Natural killer cell (primary cell): ENCODE results near the gene PARD3B. TPM values are rescaled to one million over a fixed set of nuclear protein-coding genes. Genes with fewer than 3 reads are reported as not detected.

ENCODE experiments used
- ATAC-seq, 3 donors: fragments of 150-1000 bp in 2 of 3; fragments of 200-7000 bp in 1 of 3; cut with Tn5 transposase; 1 replicate in 1 of 3; 2 replicates in 2 of 3; pipeline ENCODE4 v1.10.0; 2021; ENCODE audit warnings: mild to moderate bottlenecking in 2 of 3, moderate library complexity in 2 of 3
- DNase-seq, 2 donors: peaks; one replicate each; pipeline versions ENCODE4 v3.0.0 to v3.0.0-alpha.2; 2013 to 2021; ENCODE audit warnings: mixed read lengths in 1 of 2
- H3K27ac ChIP-seq: one replicate; pipeline ENCODE4 v1.5.1; 2013; ENCODE audit warnings: mild to moderate bottlenecking, low read length
- H3K27me3 ChIP-seq: one replicate; pipeline ENCODE4 v1.6.1; 2013; ENCODE audit warnings: low read length; ENCODE audit not compliant: control insufficient read depth, insufficient read depth
- H3K36me3 ChIP-seq: one replicate; pipeline ENCODE4 v1.6.1; 2013; ENCODE audit warnings: low read length; ENCODE audit not compliant: control insufficient read depth, insufficient read depth
- H3K4me1 ChIP-seq: one replicate; pipeline ENCODE4 v1.6.1; 2013; ENCODE audit warnings: low read length; ENCODE audit not compliant: control insufficient read depth, insufficient read depth
- H3K4me3 ChIP-seq: one replicate; pipeline ENCODE4 v1.5.1; 2013; ENCODE audit warnings: low read length
- H3K9me3 ChIP-seq: one replicate; pipeline ENCODE4 v1.6.1; 2013; ENCODE audit warnings: low read length; ENCODE audit not compliant: control insufficient read depth, insufficient read depth
- H3K27ac Mint-ChIP-seq, 2 donors: one replicate each; pipeline ENCODE4 v1.8.0; 2022; ENCODE audit warnings: mild to moderate bottlenecking in 2 of 2, mixed read lengths in 2 of 2, moderate library complexity in 1 of 2
- H3K27me3 Mint-ChIP-seq, 2 donors: one replicate each; pipeline ENCODE4 v1.8.0; 2022; ENCODE audit warnings: low read depth in 2 of 2, mixed read lengths in 2 of 2
- H3K36me3 Mint-ChIP-seq: one replicate; pipeline ENCODE4 v1.8.0; 2022; ENCODE audit warnings: mixed read lengths
- H3K4me1 Mint-ChIP-seq, 2 donors: one replicate each; pipeline ENCODE4 v1.8.0; 2022; ENCODE audit warnings: mixed read lengths in 2 of 2
- H3K4me3 Mint-ChIP-seq: one replicate; pipeline ENCODE4 v1.8.0; 2022; ENCODE audit warnings: mild to moderate bottlenecking, moderate library complexity, mixed read lengths
- H3K9me3 Mint-ChIP-seq, 2 donors: one replicate each; pipeline ENCODE4 v1.8.0; 2022; ENCODE audit warnings: mixed read lengths in 2 of 2
- CTCF ChIP-seq: fragments of 200-600 bp; IDR thresholded peaks from one replicate; pipeline ENCODE4 v1.8.0; 2022; ENCODE audit warnings: antibody characterized with exemption
- WGBS: methylation state at CpG from one replicate; pipeline ENCODE4 v1.1.7; 2013; ENCODE audit warnings: missing lambda C conversion rate; ENCODE audit not compliant: insufficient coverage; 5-methylcytosine and 5-hydroxymethylcytosine counted together
- intact Hi-C: fragments of 100-400 bp; cut with micrococcal nuclease; formaldehyde crosslinking; loops from one replicate; pipeline ENCODE4 v1.14.2; 2022
- total RNA-seq, 4 donors: library from RNA; stranded (reverse); fragments of 120-200 nt in 1 of 4; gene quantifications; one replicate each; pipeline versions ENCODE4 v1.2.3 to v1.2.4, GENCODE V29; 2013 to 2022

The PARD3B gene
- total RNA-seq, 3 donors from 2014 or later (not counting 1 experiment from before 2014, with no cell fraction given), result 0.13 to 0.45 TPM; not detected in 1

GRCh38 chr2:204670124-204670523 is 124.8 kb downstream of the PARD3B start:
- H3K36me3 Mint-ChIP-seq, result no peaks in the 10 kb centered on the region
- intact Hi-C loops, result no loop called here
- peaks cover 0 to 3% of the 10 kb centered on the region in 2 donors for H3K27me3 Mint-ChIP-seq
- DNase-seq (no peak), ATAC-seq (no peak)
- H3K9me3 Mint-ChIP-seq, result peaks cover 0 to 5% of the 10 kb centered on the region in 2 donors
- no peak overlapping the region for H3K27ac Mint-ChIP-seq
- TF ChIP-seq CTCF, result no peak
- Histone ChIP-seq H3K9me3 (no peaks in the 10 kb centered on the region), H3K4me1 (no peaks in the 10 kb centered on the region), H3K27me3 (no peaks in the 10 kb centered on the region), H3K36me3 (no peaks in the 10 kb centered on the region), H3K4me3 (no peak overlapping the region), H3K27ac (no peak overlapping the region)
- WGBS, result 75% methylated on average over 2 of the region's 2 CpGs
- H3K4me3 Mint-ChIP-seq, result no peak overlapping the region
- no peaks in the 10 kb centered on the region for H3K4me1 Mint-ChIP-seq

- ATAC-seq, result no peak
- no peaks in the 10 kb centered on the region for H3K4me1 Mint-ChIP-seq
These were observed 125.5 kb downstream of the PARD3B start for GRCh38 chr2:204670756-204671155.

GRCh38 chr2:204672772-204673171 is 127.5 kb downstream of the PARD3B start:
- H3K27me3 Mint-ChIP-seq, result peaks cover 0 to 3% of the 10 kb centered on the region in 2 donors
- Histone ChIP-seq H3K36me3 (no peaks in the 10 kb centered on the region), H3K4me3 (no peak overlapping the region), H3K27ac (no peak overlapping the region), H3K9me3 (no peaks in the 10 kb centered on the region), H3K4me1 (no peaks in the 10 kb centered on the region), H3K27me3 (no peaks in the 10 kb centered on the region)
- H3K36me3 Mint-ChIP-seq, result no peaks in the 10 kb centered on the region
- WGBS, result 67% methylated on average over 4 of the region's 4 CpGs
- no peak for ATAC-seq
- H3K4me1 Mint-ChIP-seq, result no peaks in the 10 kb centered on the region
- H3K27ac Mint-ChIP-seq, result no peak overlapping the region
- peaks cover 0 to 5% of the 10 kb centered on the region in 2 donors for H3K9me3 Mint-ChIP-seq
- no peak for TF ChIP-seq CTCF
- no peak for DNase-seq
- no peak overlapping the region for H3K4me3 Mint-ChIP-seq
- intact Hi-C loops, result no loop called here

More at GRCh38 chr2:204670756-204671155, 125.5 kb downstream of the PARD3B start:
- 73% methylated on average over 3 of the region's 4 CpGs for WGBS
- H3K4me3 Mint-ChIP-seq, result no peak overlapping the region
- H3K36me3 ChIP-seq, result no peaks in the 10 kb centered on the region
- no peaks in the 10 kb centered on the region for H3K4me1 ChIP-seq
- DNase-seq, result no peak
- no peak overlapping the region for H3K27ac ChIP-seq
- no peaks in the 10 kb centered on the region for H3K9me3 ChIP-seq
- H3K27me3 ChIP-seq, result no peaks in the 10 kb centered on the region
- H3K27me3 Mint-ChIP-seq, result peaks cover 0 to 3% of the 10 kb centered on the region in 2 donors
- H3K9me3 Mint-ChIP-seq, result peaks cover 0 to 5% of the 10 kb centered on the region in 2 donors
- no peak overlapping the region for H3K27ac Mint-ChIP-seq
- H3K4me3 ChIP-seq, result no peak overlapping the region
- no peak for TF ChIP-seq CTCF
- intact Hi-C loops, result no loop called here
- no peaks in the 10 kb centered on the region for H3K36me3 Mint-ChIP-seq

- H3K27me3 ChIP-seq, result no peaks in the 10 kb centered on the region
- Mint-ChIP-seq H3K9me3 (peaks cover 0 to 3% of the 10 kb centered on the region in 2 donors), H3K4me1 (no peaks in the 10 kb centered on the region), H3K36me3 (no peaks in the 10 kb centered on the region), H3K4me3 (no peak overlapping the region), H3K27me3 (no peaks in the 10 kb centered on the region), H3K27ac (no peak overlapping the region)
- no peaks in the 10 kb centered on the region for H3K9me3 ChIP-seq
- ATAC-seq (no peak), DNase-seq (no peak)
- no peak for TF ChIP-seq CTCF
- WGBS, result 93% methylated on average over 2 of the region's 3 CpGs
- H3K4me1 ChIP-seq, result no peaks in the 10 kb centered on the region
- intact Hi-C loops, result no loop called here
- H3K27ac ChIP-seq, result no peak overlapping the region
- H3K36me3 ChIP-seq, result no peaks in the 10 kb centered on the region
- H3K4me3 ChIP-seq, result no peak overlapping the region
These were observed 128.6 kb downstream of the PARD3B start for GRCh38 chr2:204673877-204674276.
